Measurements from ENCODE around the gene HDAC4.

HDAC4 gene

DNA sequence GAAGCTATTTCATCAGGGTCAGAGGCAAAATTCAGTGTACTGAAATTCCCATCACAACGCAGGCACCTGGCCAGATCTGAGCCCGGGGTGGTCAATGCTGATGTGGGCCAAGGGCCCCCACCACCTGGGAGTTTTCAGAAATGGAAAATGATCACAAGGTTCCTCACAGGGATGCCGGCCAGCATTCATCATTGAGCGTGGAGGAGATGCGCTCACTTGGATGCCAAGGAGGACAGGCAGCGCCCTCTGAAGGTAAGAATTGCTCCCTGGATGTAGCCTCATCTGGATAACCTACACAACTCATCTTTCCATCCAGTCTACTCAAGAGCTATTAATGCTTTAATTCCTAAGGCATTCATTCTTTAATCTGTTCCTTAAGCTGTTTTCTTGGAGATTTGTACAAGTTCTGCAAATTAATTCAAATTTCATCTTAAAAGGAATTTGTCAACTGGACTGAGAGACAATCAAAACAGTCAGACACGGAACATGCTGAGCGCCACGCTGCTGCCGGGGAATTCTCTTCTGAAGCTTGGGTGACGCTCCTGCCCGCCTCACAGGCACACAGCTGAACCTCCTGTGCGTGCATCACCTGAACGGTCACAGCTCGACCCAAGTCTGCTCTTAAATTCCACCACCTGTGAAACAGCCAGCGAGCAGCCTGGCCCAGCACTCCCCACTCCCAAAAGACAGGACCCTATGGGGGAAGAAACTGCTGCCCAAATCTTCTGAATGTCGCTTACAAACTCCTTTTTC is 206.7 kb downstream of the HDAC4 start:
- H3K27ac ChIP-seq = peak overlapping the region; percentile 37
- H3K4me1 ChIP-seq (ENCODE audit: control insufficient read depth in 1 of 2, insufficient read depth in 1 of 2, low read depth in 1 of 2, low read length in 1 of 2) = peaks cover 0 to 8% of the 10 kb centered on the region in 2 experiments
- peaks cover 68% of the 10 kb centered on the region for H3K36me3 ChIP-seq
- TF ChIP-seq, protein P1, sequence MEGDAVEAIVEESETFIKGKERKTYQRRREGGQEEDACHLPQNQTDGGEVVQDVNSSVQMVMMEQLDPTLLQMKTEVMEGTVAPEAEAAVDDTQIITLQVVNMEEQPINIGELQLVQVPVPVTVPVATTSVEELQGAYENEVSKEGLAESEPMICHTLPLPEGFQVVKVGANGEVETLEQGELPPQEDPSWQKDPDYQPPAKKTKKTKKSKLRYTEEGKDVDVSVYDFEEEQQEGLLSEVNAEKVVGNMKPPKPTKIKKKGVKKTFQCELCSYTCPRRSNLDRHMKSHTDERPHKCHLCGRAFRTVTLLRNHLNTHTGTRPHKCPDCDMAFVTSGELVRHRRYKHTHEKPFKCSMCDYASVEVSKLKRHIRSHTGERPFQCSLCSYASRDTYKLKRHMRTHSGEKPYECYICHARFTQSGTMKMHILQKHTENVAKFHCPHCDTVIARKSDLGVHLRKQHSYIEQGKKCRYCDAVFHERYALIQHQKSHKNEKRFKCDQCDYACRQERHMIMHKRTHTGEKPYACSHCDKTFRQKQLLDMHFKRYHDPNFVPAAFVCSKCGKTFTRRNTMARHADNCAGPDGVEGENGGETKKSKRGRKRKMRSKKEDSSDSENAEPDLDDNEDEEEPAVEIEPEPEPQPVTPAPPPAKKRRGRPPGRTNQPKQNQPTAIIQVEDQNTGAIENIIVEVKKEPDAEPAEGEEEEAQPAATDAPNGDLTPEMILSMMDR (IDR thresholded peaks at IDR 0.05) = no peak
- H3K9me3 ChIP-seq = no peaks in the 10 kb centered on the region
- no peaks in the 10 kb centered on the region for H3K27me3 ChIP-seq
- no peak overlapping the region for H3K4me3 ChIP-seq (ENCODE audit: low read depth in 1 of 2, low read length in 1 of 2)

DNA sequence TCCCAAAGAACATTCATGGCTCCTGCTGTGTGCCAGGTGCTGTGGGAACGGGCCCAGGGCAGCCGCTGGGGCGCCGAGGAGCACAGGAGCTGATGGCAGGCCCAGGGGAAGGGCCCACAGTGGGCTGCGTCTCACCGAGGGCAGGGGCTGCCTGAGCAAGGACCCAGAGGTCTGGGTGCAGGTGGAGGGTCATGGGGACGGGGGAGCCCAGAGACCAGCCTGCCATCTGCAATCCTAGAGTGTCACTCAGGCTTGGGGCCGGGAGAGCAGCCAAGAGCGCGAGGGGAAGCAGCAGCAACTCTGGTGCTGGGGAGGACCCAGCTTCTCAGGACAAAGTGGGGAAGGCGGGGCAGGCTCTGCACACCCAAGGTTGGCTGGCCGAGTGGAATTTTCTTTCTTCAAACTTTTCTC is 207.4 kb downstream of the HDAC4 start:
- peak overlapping the region; percentile 37 for H3K27ac ChIP-seq
- H3K36me3 ChIP-seq = peaks cover 72% of the 10 kb centered on the region
- no peaks in the 10 kb centered on the region for H3K27me3 ChIP-seq
- TF ChIP-seq, protein P1 (IDR thresholded peaks at IDR 0.05) = no peak
- no peak overlapping the region for H3K4me3 ChIP-seq (ENCODE audit: low read depth in 1 of 2, low read length in 1 of 2)
- H3K4me1 ChIP-seq (ENCODE audit: control insufficient read depth in 1 of 2, insufficient read depth in 1 of 2, low read depth in 1 of 2, low read length in 1 of 2) = peaks cover 0 to 8% of the 10 kb centered on the region in 2 experiments
- H3K9me3 ChIP-seq = no peaks in the 10 kb centered on the region

DNA sequence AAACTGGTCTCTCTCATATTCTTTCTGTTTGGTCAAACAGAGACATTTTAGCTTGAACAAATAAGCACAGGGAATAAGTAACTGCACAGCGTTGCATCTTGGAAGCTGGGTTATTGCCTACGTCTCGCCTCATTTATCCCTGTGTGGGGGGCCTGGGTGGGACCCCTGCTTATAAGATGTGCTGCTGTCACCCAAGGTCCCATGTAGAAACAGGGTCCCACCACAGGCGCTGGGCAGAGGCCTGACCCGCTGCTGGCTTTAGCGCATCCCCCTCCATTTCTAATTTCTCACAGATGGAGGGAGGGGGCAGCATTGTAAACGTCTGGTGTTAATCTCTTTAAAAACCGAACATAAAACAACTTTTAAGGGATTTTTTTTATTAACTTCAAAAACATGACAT is 207.8 kb downstream of the HDAC4 start:
- Histone ChIP-seq H3K36me3 (peaks cover 72% of the 10 kb centered on the region), H3K4me3 (ENCODE audit: low read depth in 1 of 2, low read length in 1 of 2) (no peak overlapping the region), H3K27me3 (no peaks in the 10 kb centered on the region), H3K4me1 (ENCODE audit: control insufficient read depth in 1 of 2, insufficient read depth in 1 of 2, low read depth in 1 of 2, low read length in 1 of 2) (peaks cover 0 to 8% of the 10 kb centered on the region in 2 experiments), H3K27ac (peak overlapping the region; percentile 58), H3K9me3 (no peaks in the 10 kb centered on the region)
- TF ChIP-seq, protein P1 (IDR thresholded peaks at IDR 0.05) = no peak

DNA sequence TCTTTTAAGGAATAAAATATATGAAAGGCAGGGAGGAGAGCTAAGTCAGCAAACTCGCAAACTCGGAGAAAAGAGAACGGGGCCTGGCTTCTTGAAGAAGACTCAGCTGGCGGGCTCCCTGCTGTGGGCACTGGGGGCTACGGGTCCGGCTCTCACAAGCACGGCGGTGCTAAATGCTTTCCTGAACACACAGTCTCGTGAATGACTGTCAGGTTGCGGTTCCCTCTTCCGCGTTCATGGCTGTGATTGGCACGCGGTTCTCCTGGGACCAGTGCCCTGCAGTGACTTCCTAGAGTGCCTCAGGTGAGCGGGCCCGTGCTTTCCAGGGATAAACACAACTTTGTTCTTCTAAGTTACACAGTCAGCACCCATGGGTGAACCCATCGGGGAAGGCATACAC is 208.4 kb downstream of the HDAC4 start:
- TF ChIP-seq, protein P1 (IDR thresholded peaks at IDR 0.05) = no peak
- Histone ChIP-seq H3K27ac (peak overlapping the region; percentile 58), H3K36me3 (peaks cover 72% of the 10 kb centered on the region), H3K4me1 (ENCODE audit: control insufficient read depth in 1 of 2, insufficient read depth in 1 of 2, low read depth in 1 of 2, low read length in 1 of 2) (peaks cover 0 to 8% of the 10 kb centered on the region in 2 experiments), H3K9me3 (no peaks in the 10 kb centered on the region), H3K4me3 (ENCODE audit: low read depth in 1 of 2, low read length in 1 of 2) (no peak overlapping the region), H3K27me3 (no peaks in the 10 kb centered on the region)

DNA sequence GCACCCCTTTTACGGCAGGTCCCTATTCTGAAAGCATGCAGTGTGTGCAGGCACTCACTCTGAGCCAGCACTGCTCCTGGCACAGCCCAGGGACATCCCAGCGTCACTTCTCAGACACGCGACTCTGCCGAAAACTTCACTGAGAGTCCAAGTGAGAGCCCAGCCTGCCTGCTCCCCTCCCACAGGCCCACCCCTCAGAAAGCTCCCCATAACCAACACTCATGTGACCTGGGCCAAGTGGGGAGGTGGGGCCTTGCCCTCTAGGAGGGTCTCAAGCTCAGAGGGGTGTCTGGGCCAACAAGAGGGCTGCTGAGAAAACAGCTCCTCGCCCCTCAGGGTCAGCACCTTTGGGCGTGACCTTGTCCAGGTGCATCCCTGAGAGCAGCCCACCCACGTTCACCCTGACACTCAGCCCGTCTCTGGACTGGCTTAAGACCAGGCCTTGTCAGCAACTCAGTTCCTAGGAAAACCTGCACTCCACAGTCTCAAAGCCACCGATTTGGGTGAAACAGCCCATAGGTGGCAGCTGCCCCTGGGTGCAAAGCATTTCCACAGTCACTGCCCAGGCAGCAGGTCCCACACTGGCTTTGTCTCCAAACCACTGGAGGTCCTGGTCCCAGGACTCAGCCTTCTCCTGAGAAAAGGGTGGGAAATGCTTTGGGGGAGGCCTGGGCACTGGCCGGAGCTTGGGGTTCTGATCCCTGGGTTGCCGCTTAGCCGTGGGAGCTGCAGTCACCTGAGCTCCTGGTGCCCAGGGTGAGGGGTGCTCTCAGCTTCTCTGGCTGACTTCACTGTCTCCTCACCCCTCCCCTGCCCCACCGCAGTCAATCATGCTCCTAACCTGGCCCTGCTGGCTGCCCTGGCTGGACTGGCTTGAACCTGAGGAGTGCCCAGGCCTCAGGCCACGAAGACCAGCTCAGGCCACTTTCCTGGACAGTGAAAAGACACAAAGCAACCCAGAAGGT is 209.6 kb downstream of the HDAC4 start:
- Histone ChIP-seq H3K36me3 (peaks cover 72% of the 10 kb centered on the region), H3K4me3 (ENCODE audit: low read depth in 1 of 2, low read length in 1 of 2) (no peak overlapping the region), H3K27ac (no peak overlapping the region), H3K4me1 (ENCODE audit: control insufficient read depth in 1 of 2, insufficient read depth in 1 of 2, low read depth in 1 of 2, low read length in 1 of 2) (peaks cover 0 to 8% of the 10 kb centered on the region in 2 experiments), H3K27me3 (no peaks in the 10 kb centered on the region), H3K9me3 (no peaks in the 10 kb centered on the region)
- TF ChIP-seq, protein P1 (IDR thresholded peaks at IDR 0.05) = no peak
